ENCODE measurements around the gene MRC2.

The MRC2 gene

DNA sequence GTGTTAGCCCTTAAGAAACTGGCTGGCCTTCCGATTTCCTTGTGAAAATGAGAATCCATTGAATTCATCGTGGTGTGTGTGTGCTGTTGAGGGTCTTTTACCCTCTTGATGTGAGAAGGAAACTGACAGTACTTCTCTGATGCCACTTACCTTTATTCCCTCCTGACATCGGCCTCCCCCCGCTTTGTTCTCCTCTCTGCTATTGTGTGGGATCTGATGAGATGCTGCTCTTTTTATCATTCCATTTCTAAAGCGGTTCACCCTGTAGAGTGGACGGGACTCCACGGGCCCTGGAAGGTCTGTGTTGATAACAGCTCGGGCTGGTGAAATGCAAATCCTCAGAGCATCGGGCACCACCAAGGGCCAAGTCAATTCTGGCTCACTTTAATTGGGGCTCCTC is 110.8 kb downstream of the MRC2 start:
- WGBS (ENCODE audit: insufficient coverage) = 96% methylated on average over 5 of the region's 9 CpGs
- Histone ChIP-seq H3K27ac (ENCODE audit: insufficient read depth in 1 of 2, low read depth in 1 of 2, low read length in 2 of 2, poor library complexity in 1 of 2, severe bottlenecking in 2 of 2) (no peak overlapping the region), H3K9me3 (ENCODE audit: control extremely low read depth in 1 of 5, control insufficient read depth in 4 of 5, insufficient read depth in 2 of 5, low read depth in 1 of 5, low read length in 4 of 5) (no peaks in the 10 kb centered on the region), H3K4me3 (ENCODE audit: control insufficient read depth in 1 of 7, extremely low read depth in 1 of 7, insufficient read depth in 4 of 7, low read depth in 2 of 7, low read length in 6 of 7) (no peak overlapping the region), H3K4me1 (ENCODE audit: control extremely low read depth in 1 of 4, control insufficient read depth in 4 of 4, insufficient read depth in 4 of 4, low read length in 3 of 4) (no peaks in the 10 kb centered on the region), H3K27me3 (replicated peaks in 2 of 5; ENCODE audit: control insufficient read depth in 4 of 5, insufficient read depth in 5 of 5, low read length in 4 of 5) (no peaks in the 10 kb centered on the region), H3K36me3 (ENCODE audit: control insufficient read depth in 4 of 4, insufficient read depth in 4 of 4, low read length in 3 of 4) (no peaks in the 10 kb centered on the region)
- POLR2A ChIA-PET = no interaction called here
- CTCF ChIA-PET = no interaction called here
- DNase-seq = no peak

DNA sequence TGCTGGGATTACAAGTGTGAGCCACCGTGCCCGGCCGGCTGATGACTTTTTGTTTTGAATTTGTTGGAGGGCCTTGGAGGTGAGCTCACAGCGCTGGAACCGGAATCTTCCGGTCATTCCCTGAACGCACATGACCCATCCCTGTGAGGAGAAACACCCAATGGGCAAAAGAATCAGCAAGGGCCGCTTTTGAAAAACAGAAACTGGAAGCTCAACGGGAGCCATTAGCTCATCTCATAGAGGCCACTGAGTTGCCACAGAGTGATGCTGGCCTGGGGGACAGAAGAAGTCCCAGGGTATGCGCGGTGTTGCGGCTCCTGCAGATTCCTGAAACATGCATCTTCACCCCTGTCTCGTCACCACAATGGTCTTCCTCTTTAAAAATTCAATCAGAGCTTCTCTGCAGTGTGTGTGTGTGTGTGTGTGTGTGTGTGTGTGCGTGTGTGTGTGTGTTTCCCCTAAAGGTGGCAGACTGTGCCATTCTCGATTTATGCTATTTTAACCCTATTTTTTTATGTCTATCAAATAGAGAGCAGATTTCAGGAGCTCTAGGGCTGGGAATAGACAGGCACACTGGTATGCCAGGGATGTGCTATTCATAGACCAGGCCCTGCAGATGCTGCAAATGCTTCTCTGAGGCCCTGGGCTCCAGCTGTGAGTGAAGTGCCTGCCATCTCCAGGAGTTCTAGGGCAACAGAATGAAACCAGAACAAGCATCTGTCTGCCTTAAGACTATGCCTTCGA is 112.3 kb downstream of the MRC2 start:
- ChIA-PET CTCF (no interaction called here), POLR2A (no interaction called here)
- Histone ChIP-seq H3K4me3 (ENCODE audit: control insufficient read depth in 1 of 7, extremely low read depth in 1 of 7, insufficient read depth in 4 of 7, low read depth in 2 of 7, low read length in 6 of 7) (no peak overlapping the region), H3K27me3 (replicated peaks in 2 of 5; ENCODE audit: control insufficient read depth in 4 of 5, insufficient read depth in 5 of 5, low read length in 4 of 5) (no peaks in the 10 kb centered on the region), H3K9me3 (ENCODE audit: control extremely low read depth in 1 of 5, control insufficient read depth in 4 of 5, insufficient read depth in 2 of 5, low read depth in 1 of 5, low read length in 4 of 5) (no peaks in the 10 kb centered on the region), H3K27ac (ENCODE audit: insufficient read depth in 1 of 2, low read depth in 1 of 2, low read length in 2 of 2, poor library complexity in 1 of 2, severe bottlenecking in 2 of 2) (no peak overlapping the region), H3K36me3 (ENCODE audit: control insufficient read depth in 4 of 4, insufficient read depth in 4 of 4, low read length in 3 of 4) (no peaks in the 10 kb centered on the region), H3K4me1 (ENCODE audit: control extremely low read depth in 1 of 4, control insufficient read depth in 4 of 4, insufficient read depth in 4 of 4, low read length in 3 of 4) (no peaks in the 10 kb centered on the region)
- DNase-seq = no peak
- WGBS (ENCODE audit: insufficient coverage) = 96% methylated on average over 9 of the region's 16 CpGs

DNA sequence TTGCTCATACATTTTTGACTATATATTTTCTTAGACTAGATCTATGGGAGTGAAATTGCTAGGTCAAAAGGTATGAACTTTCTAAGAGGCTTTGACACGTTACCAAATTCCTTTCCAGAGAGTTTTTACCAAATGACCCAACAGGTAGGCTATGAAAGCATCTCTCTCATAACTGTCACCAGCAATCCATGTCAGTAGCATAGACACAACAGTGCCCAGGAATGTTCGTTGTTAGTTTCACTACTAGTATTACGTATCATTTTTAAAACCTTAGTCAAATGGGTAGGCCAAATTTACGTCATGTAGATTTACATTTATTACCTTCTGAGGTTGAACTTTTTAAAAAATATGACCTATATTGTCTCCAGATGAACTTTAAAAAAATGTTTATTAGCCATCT is 113.8 kb downstream of the MRC2 start:
- H3K9me3 ChIP-seq (ENCODE audit: control extremely low read depth in 1 of 5, control insufficient read depth in 4 of 5, insufficient read depth in 2 of 5, low read depth in 1 of 5, low read length in 4 of 5) = no peaks in the 10 kb centered on the region
- no peak for DNase-seq
- H3K27me3 ChIP-seq (replicated peaks in 2 of 5; ENCODE audit: control insufficient read depth in 4 of 5, insufficient read depth in 5 of 5, low read length in 4 of 5) = no peaks in the 10 kb centered on the region
- H3K27ac ChIP-seq (ENCODE audit: insufficient read depth in 1 of 2, low read depth in 1 of 2, low read length in 2 of 2, poor library complexity in 1 of 2, severe bottlenecking in 2 of 2) = no peak overlapping the region
- ChIA-PET POLR2A (no interaction called here), CTCF (no interaction called here)
- H3K4me3 ChIP-seq (ENCODE audit: control insufficient read depth in 1 of 7, extremely low read depth in 1 of 7, insufficient read depth in 4 of 7, low read depth in 2 of 7, low read length in 6 of 7) = no peak overlapping the region
- 100% methylated on average over 1 of the region's 4 CpGs for WGBS (ENCODE audit: insufficient coverage)
- no peaks in the 10 kb centered on the region for H3K36me3 ChIP-seq (ENCODE audit: control insufficient read depth in 4 of 4, insufficient read depth in 4 of 4, low read length in 3 of 4)
- H3K4me1 ChIP-seq (ENCODE audit: control extremely low read depth in 1 of 4, control insufficient read depth in 4 of 4, insufficient read depth in 4 of 4, low read length in 3 of 4) = no peaks in the 10 kb centered on the region

Measured in common myeloid progenitor, CD34-positive (primary cell).